Central memory CD4-positive, alpha-beta T cell (primary cell): ENCODE results near the gene TOX2.

ENCODE experiments used
- DNase-seq: peaks from one replicate; pipeline ENCODE4 v3.0.0; 2022

Gene TOX2

DNA sequence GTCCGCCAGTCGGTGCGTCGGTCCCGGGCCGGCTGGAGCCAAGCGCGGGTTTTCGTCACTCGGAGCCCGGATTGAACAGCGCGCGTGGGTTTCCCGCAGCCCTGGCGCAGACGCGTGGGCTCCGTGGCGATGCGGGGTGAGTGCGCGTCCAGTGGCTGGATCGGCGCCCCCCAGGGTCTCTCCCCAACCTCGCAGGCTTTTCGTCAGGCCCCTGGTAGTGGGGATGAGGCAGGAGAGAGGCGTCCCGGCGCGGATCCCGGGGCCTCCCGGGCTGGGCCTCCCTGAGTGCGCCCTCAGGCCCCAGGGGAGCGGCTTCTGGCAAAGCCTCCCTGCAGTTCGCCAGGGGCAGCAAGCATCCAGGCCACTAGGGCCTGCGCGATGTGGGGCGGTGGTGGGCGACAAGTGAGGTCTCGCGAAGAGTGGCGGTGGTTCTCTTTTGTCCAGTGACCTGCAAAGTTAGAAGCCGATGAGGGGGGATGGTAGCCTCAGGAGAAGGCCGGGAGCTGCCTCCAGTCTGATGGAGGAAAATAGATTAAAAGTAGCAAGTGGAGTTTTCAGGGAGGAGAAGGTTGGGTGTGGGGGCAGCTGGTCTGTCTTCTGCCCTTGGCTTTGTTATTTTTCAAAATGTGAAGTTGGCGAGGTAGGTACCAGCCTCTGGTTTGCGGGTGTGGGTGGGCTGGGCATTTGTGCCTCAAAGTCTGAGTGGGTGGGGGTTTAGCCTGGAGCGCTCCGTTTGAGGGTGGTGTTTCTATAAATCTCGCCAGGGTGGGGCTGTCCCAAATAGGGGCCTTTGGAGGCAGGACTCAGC, 1.6 kb downstream of the TOX2 start:
- no peak for DNase-seq

DNA sequence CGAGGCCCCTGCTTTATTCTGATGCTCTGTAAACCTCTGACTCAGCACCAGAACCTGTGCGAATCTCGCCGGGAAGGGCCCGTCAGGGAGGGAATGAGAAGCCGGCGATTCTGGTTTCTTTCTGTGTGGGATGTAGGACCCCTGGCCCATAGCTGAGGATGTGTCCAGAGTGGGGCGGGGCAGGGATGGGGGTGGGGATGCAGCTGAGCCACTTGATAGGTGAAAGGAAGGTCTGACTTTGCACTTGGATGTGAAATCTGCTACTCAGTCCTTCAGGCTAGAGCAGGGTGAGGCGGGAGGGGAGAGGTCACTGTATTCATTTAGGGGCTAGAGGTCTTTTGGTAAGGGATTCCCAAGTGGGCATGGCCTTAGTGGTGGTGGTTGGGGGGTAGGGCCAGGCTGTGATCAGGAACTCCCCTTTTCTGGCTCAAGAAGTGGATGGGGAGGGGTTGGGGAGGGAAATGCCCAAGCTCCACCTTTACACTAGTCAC, 2.3 kb downstream of the TOX2 start:
- DNase-seq: no peak

DNA sequence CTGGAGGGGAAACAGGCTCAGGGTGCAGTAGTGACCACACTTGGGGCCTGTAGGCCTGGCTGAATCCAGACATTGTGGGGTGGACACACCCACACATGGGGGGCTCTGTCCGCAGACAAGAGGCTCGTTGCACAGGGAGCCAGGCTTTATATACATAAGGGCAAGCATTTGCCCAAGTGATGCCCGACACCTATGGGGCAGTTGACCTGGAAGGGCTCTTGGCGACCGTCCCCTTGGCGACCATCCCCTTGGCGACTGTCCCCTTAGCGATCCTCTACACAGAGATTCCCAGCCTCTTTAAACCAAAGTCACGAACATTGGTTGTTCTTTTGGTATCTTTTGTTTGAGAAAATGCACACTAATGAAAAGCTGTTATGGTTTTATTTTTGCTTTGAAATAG, 2.7 kb downstream of the TOX2 start:
- no peak for DNase-seq

DNA sequence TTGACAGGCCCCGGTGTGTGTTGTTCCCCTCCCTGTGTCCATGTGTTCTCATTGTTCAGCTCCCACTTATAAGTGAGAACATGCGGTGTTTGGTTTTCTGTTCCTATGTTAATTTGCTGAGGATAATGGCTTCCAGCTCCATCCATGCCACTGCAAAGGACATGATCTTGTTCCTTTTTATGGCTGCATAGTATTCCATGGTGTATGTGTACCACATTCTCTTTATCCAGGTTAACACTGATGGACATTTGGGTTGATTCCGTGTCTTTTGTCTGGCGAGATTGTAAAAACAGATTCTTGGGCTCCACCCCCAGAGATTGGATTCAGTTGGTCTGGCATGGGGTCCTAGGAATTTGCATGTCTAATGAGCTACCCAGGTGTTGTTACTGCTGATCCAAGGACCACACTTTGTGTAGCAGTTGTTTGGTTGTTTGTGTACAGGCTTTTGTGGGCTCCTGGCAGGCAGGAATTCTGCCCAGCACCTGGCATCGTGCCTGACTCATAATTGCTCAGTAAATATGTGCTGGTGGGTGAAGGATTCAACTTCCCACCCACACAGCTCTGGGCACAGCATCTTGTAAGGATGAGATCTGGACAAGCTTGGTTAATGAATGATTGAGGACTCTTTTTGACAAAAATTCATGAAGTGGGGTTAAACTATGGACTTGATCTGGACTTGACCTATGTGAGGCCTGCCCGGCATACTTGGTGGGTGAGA, 5.2 kb downstream of the TOX2 start:
- no peak for DNase-seq

DNA sequence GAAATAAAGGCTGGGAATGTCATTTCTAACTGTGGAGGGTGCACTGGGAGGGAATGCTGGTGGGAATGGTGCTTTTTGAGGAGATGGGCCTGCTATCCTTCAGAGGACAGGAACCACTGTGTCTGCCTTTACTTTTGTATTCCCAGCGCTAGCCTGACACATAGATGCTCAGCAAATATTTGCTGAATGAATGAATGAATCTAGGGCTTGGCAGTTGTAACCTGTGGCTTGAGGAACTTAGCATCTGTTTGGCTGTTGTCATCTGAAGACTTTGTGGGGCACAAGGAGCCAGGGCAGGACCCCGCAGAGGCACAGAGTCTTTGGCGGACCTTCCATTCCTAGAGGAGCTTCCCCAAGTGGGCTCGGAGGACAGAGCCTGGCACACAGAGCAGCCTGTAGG, 6.1 kb downstream of the TOX2 start:
- no peak for DNase-seq

DNA sequence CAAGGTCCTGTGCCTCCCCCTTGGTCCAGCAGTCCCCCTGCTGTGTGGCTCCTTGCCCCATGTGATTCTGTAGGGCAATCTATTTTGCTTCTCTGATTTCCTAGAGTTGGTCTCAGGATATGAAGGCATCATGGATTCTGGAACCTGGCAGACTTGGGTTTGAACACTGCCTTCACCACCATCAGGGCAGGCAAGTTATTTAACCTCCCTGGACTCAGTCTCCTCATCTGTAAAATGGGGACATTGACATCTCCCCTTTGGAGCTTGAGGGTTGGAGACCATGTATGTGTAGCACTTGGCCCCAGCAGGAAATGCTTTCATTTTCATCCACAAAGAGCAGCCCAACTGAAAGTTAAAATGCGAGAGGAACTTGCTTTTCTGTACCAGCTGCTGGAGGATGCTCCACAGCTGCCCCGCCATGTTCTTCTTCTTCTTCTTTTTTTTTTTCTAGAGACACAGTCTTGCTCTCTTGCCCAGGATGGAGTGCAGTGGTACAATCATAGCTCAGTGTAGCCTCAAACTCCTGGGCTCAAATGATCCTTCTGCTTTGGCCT, 6.7 kb downstream of the TOX2 start:
- no peak for DNase-seq

DNA sequence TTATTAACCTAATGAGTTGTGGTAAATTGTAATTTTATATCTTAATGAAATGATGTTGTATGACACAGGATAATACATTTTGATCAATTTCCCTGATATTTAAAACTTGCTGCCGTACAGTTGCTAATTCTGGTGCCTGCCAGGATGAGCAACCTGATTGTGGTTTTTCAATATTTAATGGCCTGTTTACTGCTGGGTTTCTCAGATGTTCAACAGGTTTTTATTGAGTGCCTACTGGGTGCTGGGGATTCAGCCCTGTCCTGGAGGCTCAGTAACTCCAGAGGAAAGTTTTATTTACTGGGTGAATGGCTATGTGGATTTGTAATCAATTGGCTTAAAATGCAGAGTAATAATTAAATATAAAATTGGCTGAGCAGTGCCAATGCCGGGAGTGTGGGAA, 8.0 kb downstream of the TOX2 start:
- DNase-seq: no peak

DNA sequence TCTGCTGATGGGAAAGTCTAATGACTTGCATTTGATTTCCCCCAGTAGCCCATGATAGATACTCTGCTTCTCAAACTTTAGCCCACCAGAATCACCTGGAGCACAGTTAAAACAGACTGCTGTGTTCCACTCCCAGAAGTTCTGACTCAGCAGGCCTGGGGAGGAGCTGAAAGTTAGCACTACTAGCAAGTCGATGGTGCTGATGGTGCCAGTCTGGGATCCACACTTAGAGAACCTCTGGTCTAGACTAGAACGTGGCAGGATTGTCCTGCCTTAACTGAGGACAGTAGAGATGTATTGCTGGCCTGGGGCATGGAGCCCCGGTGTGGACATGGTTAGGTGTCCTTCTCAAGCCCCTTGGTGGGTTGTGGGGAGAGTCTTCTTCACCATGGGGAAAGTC, 8.7 kb downstream of the TOX2 start:
- DNase-seq: no peak

DNA sequence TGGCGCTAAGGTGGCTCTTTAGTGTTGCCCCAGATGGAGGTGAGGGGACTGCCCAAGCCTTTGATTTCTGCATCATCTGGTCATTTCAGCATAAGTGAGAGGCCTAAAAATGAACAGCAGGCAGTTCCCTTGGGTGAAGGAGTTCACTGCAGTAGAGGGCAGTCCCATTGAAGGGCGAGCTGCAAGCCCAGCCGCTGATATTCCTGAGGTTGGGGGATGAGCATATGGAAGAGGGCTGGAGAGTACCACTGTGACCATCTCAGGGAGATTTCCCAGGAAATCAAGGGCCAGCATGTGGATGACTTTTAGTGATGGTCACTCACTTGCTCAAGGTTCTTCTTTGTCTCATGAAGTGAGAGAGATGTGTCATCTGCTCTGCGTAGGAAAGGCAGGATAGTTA, 9.3 kb downstream of the TOX2 start:
- DNase-seq: no peak

DNA sequence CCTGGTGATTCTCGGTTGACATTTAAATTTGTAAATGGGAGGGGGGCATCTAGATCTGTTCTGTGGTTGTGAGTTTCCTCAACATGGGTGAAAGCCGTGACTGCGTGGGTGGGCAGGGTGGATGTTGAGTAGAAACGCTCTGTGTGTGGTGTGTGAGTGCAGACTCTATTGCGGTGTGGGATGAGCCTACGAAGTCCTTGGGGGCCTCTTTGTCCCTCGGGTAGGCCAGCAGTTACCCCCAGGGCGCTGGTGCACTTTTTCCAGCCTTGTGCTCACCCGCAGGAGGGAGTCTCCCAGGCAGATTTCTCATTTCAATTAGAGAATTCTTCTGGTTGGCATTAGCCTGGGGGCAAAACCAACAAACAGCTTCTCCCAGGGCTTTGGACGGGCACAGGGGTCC, 10.6 kb downstream of the TOX2 start:
- DNase-seq: no peak

DNA sequence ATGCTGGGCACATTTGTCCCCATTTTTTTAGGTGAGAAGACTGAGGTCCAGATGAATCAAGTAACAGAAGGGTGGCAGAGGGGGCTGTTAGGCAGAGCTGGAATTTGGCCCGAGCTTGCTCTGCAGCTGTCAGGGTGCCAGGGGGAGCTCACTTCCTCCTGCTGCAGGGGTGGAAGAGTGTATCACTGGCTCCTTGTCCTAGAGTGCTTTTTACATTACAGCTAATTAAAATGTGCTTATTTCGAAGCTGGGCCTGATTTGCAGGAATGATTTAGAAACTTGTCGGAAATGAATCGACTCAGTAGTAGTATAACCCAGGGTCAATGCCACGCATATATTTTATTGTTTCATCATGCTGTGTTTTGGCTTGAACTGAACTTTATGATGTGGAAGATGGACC, 11.1 kb downstream of the TOX2 start:
- no peak for DNase-seq

DNA sequence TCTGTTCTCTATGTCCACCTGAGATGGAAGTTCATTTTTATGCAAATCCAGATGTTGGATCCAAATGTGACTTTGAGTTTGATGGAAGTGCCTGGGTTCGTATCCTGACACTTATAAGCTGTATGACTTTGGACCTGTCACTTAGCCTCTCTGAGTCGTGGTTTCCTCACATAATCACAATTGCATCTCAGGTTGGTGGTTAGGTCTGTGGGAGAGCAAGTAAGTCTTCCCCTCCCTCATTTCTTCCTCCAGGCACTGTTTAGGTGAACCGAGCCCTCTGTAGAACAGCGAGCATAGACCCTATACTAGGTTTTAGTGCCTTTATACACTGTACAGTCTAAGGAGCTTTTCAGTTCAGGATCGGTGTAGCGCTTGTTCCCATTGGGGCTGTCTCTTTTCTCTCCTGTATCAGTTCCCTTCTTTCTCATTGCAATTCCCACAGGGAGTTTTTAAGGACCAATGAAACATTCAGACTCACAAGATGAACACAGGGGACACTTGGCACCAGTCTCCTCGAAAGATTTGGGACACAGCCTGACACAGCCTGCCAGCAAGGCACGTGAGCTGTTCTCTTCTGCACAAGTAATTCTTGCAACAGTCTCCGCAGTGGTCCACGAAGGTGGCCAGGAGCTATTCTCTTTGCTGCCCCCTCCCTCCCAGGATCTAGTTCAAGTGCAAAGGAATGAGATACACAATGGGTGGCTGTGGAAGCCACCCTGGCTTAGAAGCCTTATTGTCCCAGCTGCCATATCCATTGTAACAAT, 11.8 kb downstream of the TOX2 start:
- DNase-seq: no peak

DNA sequence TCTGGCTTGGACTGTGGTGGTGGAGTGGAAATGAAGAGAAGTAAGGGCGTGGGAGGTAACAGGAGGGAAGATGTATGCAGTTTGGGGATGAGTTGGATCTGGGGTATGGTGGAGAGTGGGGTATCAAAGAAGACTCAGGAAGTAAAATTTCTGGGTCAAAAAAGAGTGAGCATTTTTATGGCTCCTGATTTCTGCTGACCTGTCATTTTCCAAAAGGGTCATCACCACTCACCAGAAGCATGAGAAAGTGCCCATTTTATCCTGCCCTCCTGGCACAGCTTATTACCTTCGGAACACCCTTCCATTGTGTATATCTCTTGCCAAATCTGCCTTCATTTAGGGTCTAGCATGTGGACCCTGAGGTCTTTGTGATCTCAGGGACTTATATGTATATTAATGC, 17.3 kb downstream of the TOX2 start:
- DNase-seq: no peak

DNA sequence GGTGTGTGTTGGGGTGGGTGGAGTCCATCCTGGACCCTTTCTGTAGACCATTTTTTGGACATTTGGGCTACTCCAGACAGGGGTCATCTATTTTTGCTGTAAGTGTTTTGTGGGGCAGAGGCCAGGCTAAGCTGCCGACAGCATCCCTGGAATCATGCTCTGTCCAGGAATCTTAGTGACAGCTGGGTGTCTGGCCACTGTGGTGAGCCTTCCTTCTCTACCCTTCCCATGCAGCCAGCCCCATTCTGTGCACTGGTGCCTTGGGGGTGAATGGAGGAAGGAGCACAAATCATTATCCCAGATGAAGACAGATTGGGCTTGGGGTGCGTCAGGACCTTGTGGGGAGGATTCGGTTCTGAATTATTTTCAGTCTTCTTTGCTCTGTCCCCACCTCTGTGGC, 20.2 kb downstream of the TOX2 start:
- no peak for DNase-seq

DNA sequence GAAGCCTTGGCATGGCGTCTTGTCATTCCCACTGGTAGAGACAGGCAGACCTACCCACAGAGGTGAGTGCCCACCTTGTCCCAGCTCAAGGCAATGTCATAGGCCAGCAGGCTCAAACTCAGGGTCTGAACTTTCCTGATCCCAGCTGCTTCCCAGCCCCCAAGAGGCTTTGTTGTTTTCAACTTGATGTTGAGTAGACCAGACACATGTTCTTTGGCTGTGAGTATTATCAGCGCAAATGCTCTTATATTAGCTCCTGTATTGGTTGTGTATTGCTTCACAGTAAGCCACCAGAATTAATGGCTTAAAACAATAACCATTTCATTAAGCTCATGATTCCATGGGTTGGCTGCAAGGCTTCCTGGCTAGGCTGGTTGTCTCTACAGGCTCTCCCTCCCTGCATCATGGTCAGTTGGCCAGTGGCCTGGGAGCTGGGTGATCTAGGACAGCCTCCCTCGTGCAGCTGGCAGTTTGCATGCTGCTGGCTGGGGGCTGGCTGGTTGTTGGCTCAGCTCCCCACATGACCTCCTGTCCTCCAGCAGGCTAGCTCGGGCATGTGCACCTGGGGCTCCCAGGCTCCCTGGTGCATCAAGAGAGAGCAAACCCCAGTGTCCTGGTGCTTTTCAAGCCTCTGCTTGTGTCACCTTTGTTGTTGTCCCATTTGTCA, 21.6 kb downstream of the TOX2 start:
- no peak for DNase-seq

DNA sequence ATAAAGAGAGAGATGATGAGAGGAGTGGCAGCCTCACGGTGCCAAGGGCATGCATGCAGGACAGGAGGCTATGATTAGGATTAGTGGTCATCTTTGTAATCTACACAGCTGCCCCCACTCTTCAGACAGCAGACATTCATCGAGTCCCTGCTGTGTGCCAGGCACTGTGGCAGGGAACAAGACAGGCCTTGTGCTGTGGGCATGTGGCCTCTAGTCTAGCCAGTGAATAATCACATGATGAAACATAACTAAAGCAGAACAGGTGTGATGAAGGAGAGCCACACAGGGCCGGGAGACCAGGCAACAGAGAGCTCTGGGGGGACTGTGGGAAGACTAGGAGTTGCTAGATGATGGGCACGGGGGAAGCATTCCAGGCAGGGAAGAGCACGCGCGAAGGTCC, 22.2 kb downstream of the TOX2 start:
- no peak for DNase-seq

DNA sequence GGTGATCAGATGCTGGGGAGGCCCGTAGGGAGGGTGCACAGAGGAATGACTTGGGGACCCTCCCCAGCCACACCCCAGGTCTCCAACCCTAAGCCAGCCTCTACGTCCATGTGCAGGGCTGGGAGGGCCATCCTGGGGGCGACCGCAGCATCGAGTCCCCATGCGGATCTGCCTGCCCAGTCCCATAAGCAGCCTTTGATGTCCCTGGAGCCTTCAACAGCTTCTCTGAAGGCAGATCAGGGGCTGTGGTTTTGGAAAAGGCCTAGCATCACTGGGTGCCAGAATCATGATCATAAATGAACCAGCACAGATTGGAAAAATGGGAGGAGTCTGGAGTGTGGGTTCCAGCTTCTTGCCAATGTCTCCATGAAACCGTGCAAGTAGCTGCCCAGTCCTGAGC, 22.9 kb downstream of the TOX2 start:
- no peak for DNase-seq

DNA sequence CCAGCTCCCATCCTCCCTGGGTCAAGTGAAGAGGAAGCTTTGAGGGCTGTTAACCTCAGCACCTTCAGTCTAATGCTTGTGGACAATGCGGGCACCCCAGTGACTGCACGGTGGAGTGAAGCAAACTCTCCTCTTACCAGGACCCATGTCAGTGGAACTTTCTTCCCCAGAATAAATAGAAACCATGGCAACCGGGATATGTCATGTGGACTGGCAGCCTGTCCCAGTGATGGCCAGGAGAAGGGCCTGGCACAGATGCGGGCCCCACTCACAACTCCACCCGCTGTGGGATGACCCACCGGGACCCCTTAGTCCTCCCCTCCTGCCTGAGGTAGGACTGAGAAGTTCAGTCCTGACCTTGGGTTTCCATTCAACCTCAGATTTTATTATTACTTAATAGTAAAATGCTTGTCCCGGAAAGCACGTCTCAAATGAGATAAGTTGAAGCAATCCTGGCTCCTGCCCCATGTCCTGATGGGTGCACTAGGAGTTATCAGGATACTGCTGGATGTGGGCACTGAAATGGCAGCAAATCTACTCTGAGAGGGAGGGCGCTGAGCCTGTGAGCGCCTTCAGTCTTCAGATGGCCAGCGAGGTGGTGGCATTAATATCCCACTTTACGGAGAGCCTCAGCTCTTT, 23.5 kb downstream of the TOX2 start:
- DNase-seq: no peak

DNA sequence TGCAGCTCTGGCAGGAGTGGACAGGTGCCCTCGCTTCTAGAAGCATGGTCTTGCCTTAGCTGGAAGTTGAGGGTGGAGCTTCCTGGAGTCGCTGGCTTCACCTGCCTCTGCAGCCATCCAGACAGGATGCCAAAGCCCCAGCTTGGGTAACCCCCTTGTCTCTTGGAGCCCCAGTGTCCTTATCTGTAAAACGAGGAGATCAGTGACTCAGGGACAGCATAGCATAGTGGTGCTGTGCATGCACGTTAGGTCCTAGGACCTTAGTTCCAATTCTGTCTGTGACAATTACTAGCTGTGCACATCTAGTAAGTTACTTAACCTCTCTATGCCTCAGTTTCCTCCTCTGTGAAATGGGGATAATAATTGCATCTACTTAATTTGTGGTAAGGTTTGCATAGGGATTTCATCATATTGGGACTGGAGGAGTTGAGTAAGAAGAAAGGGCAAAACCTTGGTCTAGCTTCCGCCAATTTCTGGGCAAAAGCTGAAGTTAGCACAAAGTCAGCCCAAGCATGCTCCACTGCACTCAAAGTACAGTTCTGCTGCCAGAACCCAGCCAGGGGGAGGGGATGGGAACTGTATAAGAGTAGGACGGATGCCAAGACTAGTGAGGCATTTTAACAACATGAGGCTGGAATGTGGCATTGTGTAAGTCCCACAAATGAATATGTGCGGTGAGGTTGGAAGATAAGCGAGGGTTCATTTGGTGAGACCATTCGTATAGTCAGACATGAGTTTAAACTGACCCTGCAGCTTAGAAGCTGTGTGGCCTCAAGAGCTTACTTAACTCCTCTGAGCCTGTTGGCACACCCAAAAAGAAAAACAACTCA, 24.5 kb downstream of the TOX2 start:
- no peak for DNase-seq

DNA sequence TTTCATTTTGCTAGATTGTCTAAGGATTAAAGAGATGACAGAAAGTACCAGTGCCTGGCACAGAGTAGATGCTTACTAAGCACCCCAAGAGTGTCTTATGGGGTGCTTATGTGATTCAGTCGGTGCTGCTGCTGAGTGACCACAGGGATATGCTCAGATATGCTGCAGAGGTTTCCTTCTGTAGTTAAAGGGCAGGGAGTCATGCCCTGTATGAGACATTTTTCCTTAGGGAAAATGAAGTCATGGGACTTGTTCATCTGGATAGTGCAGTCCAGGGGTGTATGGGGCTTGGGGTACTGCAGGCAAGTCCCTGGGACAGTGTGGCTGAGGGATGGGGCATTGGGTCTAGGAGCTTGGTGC, 25.1 kb downstream of the TOX2 start:
- DNase-seq: no peak

DNA sequence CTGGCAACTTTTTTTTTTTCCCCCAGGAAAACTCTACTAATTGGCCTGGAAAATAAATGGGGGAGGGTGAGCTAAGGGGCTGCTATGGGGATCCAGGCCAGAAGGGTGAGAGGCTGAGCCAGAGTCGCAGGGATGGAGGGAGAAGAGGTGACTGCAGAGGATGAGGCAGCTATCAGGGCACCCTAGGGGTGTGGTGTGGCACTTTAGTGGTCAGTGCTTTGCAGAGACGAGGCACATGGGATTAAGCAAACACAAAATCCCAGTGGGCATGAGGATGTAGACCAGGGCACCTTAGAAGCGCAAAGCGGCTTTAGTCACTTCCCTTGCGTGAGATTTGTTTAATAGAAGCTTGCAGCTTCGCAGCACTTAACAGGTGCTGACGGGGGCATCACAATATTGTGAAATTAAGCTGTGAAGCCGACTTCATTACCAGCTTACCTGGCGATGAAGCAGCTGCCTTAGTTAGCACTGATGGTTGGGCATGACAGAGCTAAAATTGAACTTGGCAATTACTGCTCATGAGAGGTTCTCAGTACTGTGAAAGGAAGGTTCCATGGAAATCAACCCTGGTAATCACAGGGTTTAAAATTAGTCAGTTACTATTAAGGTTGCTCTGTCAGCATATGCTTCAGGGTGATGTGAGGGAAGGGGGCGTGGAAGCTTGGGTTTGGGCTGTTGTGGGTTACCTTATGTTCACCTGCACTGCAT, 26.0 kb downstream of the TOX2 start:
- no peak for DNase-seq
